ENCODE data around the gene RTKN2. TPM values are rescaled to one million over a fixed set of nuclear protein-coding genes. Genes with fewer than 3 reads are reported as not detected.
A peak's percentile ranks its signal among the peaks of the same experiment; 100 is the strongest.

The RTKN2 gene
- total RNA-seq, 1 experiment from 2014 or later = 14.4 TPM

GRCh38 chr10:62307635-62308034, 39.0 kb upstream of the RTKN2 start:
- Histone ChIP-seq H3K79me2 (ENCODE audit: insufficient read depth, low read length) (no peaks in the 10 kb centered on the region), H4K20me1 (ENCODE audit: control insufficient read depth, insufficient read depth, insufficient read length) (no peaks in the 10 kb centered on the region), H3K9ac (ENCODE audit: extremely low read depth, insufficient read length, low read length) (no peak overlapping the region), H2BK120ac (ENCODE audit: low read depth, low read length, poor library complexity, severe bottlenecking) (no peak overlapping the region), H2AFZ (ENCODE audit: low read length) (no peak overlapping the region), H4K91ac (ENCODE audit: insufficient read length, low read depth, low read length) (no peak overlapping the region), H4K5ac (ENCODE audit: insufficient read length, low read depth, low read length) (no peak overlapping the region), H4K8ac (replicated peaks; ENCODE audit: insufficient read length, low read depth, low read length) (no peak overlapping the region), H2BK12ac (ENCODE audit: insufficient read length, low read depth, low read length) (no peak overlapping the region), H2BK5ac (ENCODE audit: insufficient read length, low read length) (no peak overlapping the region), H3K27ac (ENCODE audit: insufficient read length, low read depth, low read length) (no peak overlapping the region), H2BK15ac (ENCODE audit: low read depth, low read length) (no peak overlapping the region), H3K27me3 (ENCODE audit: insufficient read depth, low read length) (no peaks in the 10 kb centered on the region), H3K14ac (ENCODE audit: insufficient read depth, low read length) (no peak overlapping the region), H3K23ac (ENCODE audit: insufficient read length, low read depth, low read length) (no peak overlapping the region), H3K9me3 (ENCODE audit: control insufficient read depth, low read depth, low read length) (no peaks in the 10 kb centered on the region), H3K56ac (ENCODE audit: insufficient read length, low read depth, low read length) (no peak overlapping the region), H2AK5ac (ENCODE audit: insufficient read length, low read length) (no peak overlapping the region), H3T11ph (ENCODE audit: low read length) (no peak overlapping the region), H3K4me1 (ENCODE audit: insufficient read depth, low read length) (no peaks in the 10 kb centered on the region; the same call in 1 of the 2 replicates), H3K4ac (ENCODE audit: low read depth, low read length) (no peak overlapping the region), H2BK20ac (ENCODE audit: low read depth, low read length, poor library complexity, severe bottlenecking) (no peak overlapping the region), H3K18ac (ENCODE audit: insufficient read length, low read depth, low read length) (no peak overlapping the region), H3K79me1 (ENCODE audit: insufficient read depth, low read depth, low read length, poor library complexity, severe bottlenecking) (no peaks in the 10 kb centered on the region), H3K4me2 (ENCODE audit: insufficient read depth, insufficient read length, low read length) (no peak overlapping the region), H3K23me2 (ENCODE audit: insufficient read length, low read depth, low read length, poor library complexity, severe bottlenecking) (no peaks in the 10 kb centered on the region)
- Mint-ChIP-seq H3K9me3 (no peaks in the 10 kb centered on the region; a peak in 2 of 5 replicates), H3K4me3 (no peak overlapping the region), H3K27me3 (ENCODE audit: low read depth) (no peaks in the 10 kb centered on the region), H3K36me3 (ENCODE audit: insufficient read depth in 1 of 3, low read depth in 3 of 3) (no peaks in the 10 kb centered on the region), H3K4me1 (peaks cover 16 to 18% of the 10 kb centered on the region in 2 experiments), H3K27ac (0 out of 7 replicates have a peak overlapping the region, but pooled peaks of 1 of the 3 experiments have one; percentile 27)
- no CpG with 5 or more reads among the region's 4 CpGs for WGBS (ENCODE audit: extremely low coverage, insufficient read length, low lambda C conversion rate)
- TF ChIP-seq CTCF (conservative IDR thresholded peaks at IDR 0.05) = no peak
- no peak for DNase-seq

Measured in H9 (cell line).